Left ventricle myocardium inferior (tissue), 1 donor: ENCODE measurements around the gene CEP89. TPM values are rescaled to one million over a fixed set of nuclear protein-coding genes. Genes with fewer than 3 reads are reported as not detected.

ENCODE experiments used
- DNase-seq: peaks from one replicate; pipeline ENCODE4 v3.0.0-alpha.2; 2020
- H3K27ac ChIP-seq: fragments of 200-600 bp; replicated peaks from 2 replicates; pipeline ENCODE4 v1.8.0; 2021
- H3K27me3 ChIP-seq: fragments of 200-600 bp; 2 replicates; pipeline ENCODE4 v1.8.0; 2021; ENCODE audit warnings: low read depth
- H3K36me3 ChIP-seq: fragments of 200-600 bp; 2 replicates; pipeline ENCODE4 v1.8.0; 2021
- H3K4me1 ChIP-seq: fragments of 200-600 bp; 2 replicates; pipeline ENCODE4 v1.8.0; 2021
- H3K4me3 ChIP-seq: fragments of 200-600 bp; 2 replicates; pipeline ENCODE4 v1.8.0; 2021; ENCODE audit warnings: mild to moderate bottlenecking, moderate library complexity
- H3K9me3 ChIP-seq: fragments of 200-600 bp; replicated peaks from 2 replicates; pipeline ENCODE4 v1.8.0; 2021
- CTCF ChIP-seq: fragments of 200-600 bp; IDR thresholded peaks from 2 replicates; pipeline ENCODE4 v1.8.0; 2021; ENCODE audit warnings: antibody characterized with exemption, mild to moderate bottlenecking, borderline replicate concordance
- intact Hi-C: fragments of 100-400 bp; cut with micrococcal nuclease; formaldehyde crosslinking; loops from one replicate; pipeline ENCODE4 v1.11.0; 2022
- total RNA-seq: library from RNA; stranded (reverse); fragmentation: NEBNext Ultra II Directional; extraction: Animal tissue kit (Norgen Biotek cat#: 25700); gene quantifications from one replicate; pipeline ENCODE4 v1.2.1, GENCODE V29; 2021
- donor health status: DM: no; HTN: yes; CAD: no; lungs with severe emphysema.

CEP89 gene
- total RNA-seq, 1 donor from 2014 or later, result 9.1 TPM

GRCh38 chr19:32910874-32911273 is 60.9 kb downstream of the CEP89 start:
- peaks cover 81% of the 10 kb centered on the region for H3K36me3 ChIP-seq
- TF ChIP-seq CTCF, result no peak
- peaks cover 6% of the 10 kb centered on the region for H3K9me3 ChIP-seq
- DNase-seq, result no peak
- H3K27me3 ChIP-seq, result no peaks in the 10 kb centered on the region
- H3K4me1 ChIP-seq, result no peaks in the 10 kb centered on the region
- no peak overlapping the region for H3K27ac ChIP-seq
- intact Hi-C loops, result no loop called here
- H3K4me3 ChIP-seq, result no peak overlapping the region

- intact Hi-C loops, result no loop called here
- TF ChIP-seq CTCF, result no peak
- Histone ChIP-seq H3K27ac (no peak overlapping the region), H3K4me1 (no peaks in the 10 kb centered on the region), H3K27me3 (no peaks in the 10 kb centered on the region), H3K36me3 (peaks cover 80% of the 10 kb centered on the region), H3K9me3 (peaks cover 14% of the 10 kb centered on the region), H3K4me3 (no peak overlapping the region)
- DNase-seq, result no peak
Observed at GRCh38 chr19:32910094-32910493, 61.7 kb downstream of the CEP89 start.

- no peak for TF ChIP-seq CTCF
- no peak for DNase-seq
- Histone ChIP-seq H3K27ac (no peak overlapping the region), H3K9me3 (peaks cover 22% of the 10 kb centered on the region), H3K27me3 (no peaks in the 10 kb centered on the region), H3K4me3 (no peak overlapping the region), H3K36me3 (peaks cover 72% of the 10 kb centered on the region), H3K4me1 (no peaks in the 10 kb centered on the region)
- intact Hi-C loops, result no loop called here
Observed at GRCh38 chr19:32909257-32909656, 62.5 kb downstream of the CEP89 start.

- Histone ChIP-seq H3K36me3 (peaks cover 72% of the 10 kb centered on the region), H3K9me3 (peaks cover 23% of the 10 kb centered on the region), H3K4me3 (no peak overlapping the region), H3K27ac (no peak overlapping the region), H3K4me1 (no peaks in the 10 kb centered on the region), H3K27me3 (no peaks in the 10 kb centered on the region)
- intact Hi-C loops, result no loop called here
- no peak for TF ChIP-seq CTCF
- no peak for DNase-seq
Observed at GRCh38 chr19:32908641-32909190, 63.0 kb downstream of the CEP89 start.

GRCh38 chr19:32902448-32902847 is 69.3 kb downstream of the CEP89 start:
- Histone ChIP-seq H3K27me3 (no peaks in the 10 kb centered on the region), H3K27ac (no peak overlapping the region), H3K36me3 (peaks cover 77% of the 10 kb centered on the region), H3K4me3 (no peak overlapping the region), H3K9me3 (peaks cover 23% of the 10 kb centered on the region), H3K4me1 (no peaks in the 10 kb centered on the region)
- no peak for DNase-seq
- intact Hi-C loops, result no loop called here
- TF ChIP-seq CTCF, result no peak
